Calu3 (cell line): ENCODE results near the gene FER1L5. TPM values are rescaled to one million over a fixed set of nuclear protein-coding genes. Genes with fewer than 3 reads are reported as not detected.

Source experiments
- BruUV-seq: library from RNA; stranded (reverse); fragments of 400-500 nt; replicated peaks from 2 replicates; lab custom pipeline; 2021; lab: Mats Ljungman, UMichigan
- CTCF ChIA-PET: fragments of 300-600 bp; sonication (Branson Sonifier 250); formaldehyde crosslinking; loops from one replicate; lab custom pipeline; 2022; ENCODE audit warnings: antibody characterized with exemption; lab: Charles Lee
- DNase-seq: peaks from one replicate; pipeline ENCODE4 v3.0.0; 2022
- H3K27ac Mint-ChIP-seq: one replicate; pipeline ENCODE4 v1.8.0; 2022; ENCODE audit warnings: mixed read lengths; ENCODE audit not compliant: unreplicated experiment
- H3K27me3 Mint-ChIP-seq: one replicate; pipeline ENCODE4 v1.8.0; 2022; ENCODE audit warnings: mixed read lengths; ENCODE audit not compliant: unreplicated experiment
- H3K36me3 Mint-ChIP-seq: one replicate; pipeline ENCODE4 v1.8.0; 2022; ENCODE audit warnings: mild to moderate bottlenecking, moderate library complexity, mixed read lengths; ENCODE audit not compliant: insufficient read depth, unreplicated experiment
- H3K4me1 Mint-ChIP-seq: one replicate; pipeline ENCODE4 v1.8.0; 2022; ENCODE audit warnings: mild to moderate bottlenecking, low read depth, mixed read lengths; ENCODE audit not compliant: unreplicated experiment
- H3K4me3 Mint-ChIP-seq: one replicate; pipeline ENCODE4 v1.8.0; 2022; ENCODE audit warnings: mild to moderate bottlenecking, low read depth, moderate library complexity, mixed read lengths; ENCODE audit not compliant: unreplicated experiment
- H3K9me3 Mint-ChIP-seq: one replicate; pipeline ENCODE4 v1.8.0; 2022; ENCODE audit warnings: low read depth, mixed read lengths; ENCODE audit not compliant: unreplicated experiment
- intact Hi-C: fragments of 100-400 bp; cut with micrococcal nuclease; formaldehyde crosslinking; loops from one replicate; pipeline ENCODE4 v1.10.0; 2022; ENCODE audit not compliant: unreplicated experiment
- total RNA-seq: library from RNA; stranded (reverse); gene quantifications from 2 replicates; pipeline ENCODE4 v1.2.3, GENCODE V29; 2022
- TF ChIP-seq, protein P1 (sequence below): fragments of 200-600 bp; IDR thresholded peaks from one replicate; pipeline ENCODE4 v1.8.0; 2022; ENCODE audit warnings: antibody characterized with exemption; ENCODE audit not compliant: unreplicated experiment

The FER1L5 gene
- total RNA-seq, 1 experiment from 2014 or later, result not detected

- no TSS peak for BruUV-seq
- Mint-ChIP-seq H3K4me3 (no peak overlapping the region), H3K36me3 (no peaks in the 10 kb centered on the region), H3K4me1 (no peaks in the 10 kb centered on the region), H3K27me3 (no peaks in the 10 kb centered on the region), H3K9me3 (no peaks in the 10 kb centered on the region), H3K27ac (no peak overlapping the region)
- DNase-seq, result no peak
- CTCF ChIA-PET, result interaction anchor here (0.6 kb wide), 1 partner anchor 14 kb away, joined by 3 read pairs; no protein-coding TSS in a partner anchor
- TF ChIP-seq, protein P1, sequence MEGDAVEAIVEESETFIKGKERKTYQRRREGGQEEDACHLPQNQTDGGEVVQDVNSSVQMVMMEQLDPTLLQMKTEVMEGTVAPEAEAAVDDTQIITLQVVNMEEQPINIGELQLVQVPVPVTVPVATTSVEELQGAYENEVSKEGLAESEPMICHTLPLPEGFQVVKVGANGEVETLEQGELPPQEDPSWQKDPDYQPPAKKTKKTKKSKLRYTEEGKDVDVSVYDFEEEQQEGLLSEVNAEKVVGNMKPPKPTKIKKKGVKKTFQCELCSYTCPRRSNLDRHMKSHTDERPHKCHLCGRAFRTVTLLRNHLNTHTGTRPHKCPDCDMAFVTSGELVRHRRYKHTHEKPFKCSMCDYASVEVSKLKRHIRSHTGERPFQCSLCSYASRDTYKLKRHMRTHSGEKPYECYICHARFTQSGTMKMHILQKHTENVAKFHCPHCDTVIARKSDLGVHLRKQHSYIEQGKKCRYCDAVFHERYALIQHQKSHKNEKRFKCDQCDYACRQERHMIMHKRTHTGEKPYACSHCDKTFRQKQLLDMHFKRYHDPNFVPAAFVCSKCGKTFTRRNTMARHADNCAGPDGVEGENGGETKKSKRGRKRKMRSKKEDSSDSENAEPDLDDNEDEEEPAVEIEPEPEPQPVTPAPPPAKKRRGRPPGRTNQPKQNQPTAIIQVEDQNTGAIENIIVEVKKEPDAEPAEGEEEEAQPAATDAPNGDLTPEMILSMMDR, result no peak
- intact Hi-C loops, result no loop called here
Observed at GRCh38 chr2:96690306-96691021, 47.9 kb downstream of the FER1L5 start.

DNA sequence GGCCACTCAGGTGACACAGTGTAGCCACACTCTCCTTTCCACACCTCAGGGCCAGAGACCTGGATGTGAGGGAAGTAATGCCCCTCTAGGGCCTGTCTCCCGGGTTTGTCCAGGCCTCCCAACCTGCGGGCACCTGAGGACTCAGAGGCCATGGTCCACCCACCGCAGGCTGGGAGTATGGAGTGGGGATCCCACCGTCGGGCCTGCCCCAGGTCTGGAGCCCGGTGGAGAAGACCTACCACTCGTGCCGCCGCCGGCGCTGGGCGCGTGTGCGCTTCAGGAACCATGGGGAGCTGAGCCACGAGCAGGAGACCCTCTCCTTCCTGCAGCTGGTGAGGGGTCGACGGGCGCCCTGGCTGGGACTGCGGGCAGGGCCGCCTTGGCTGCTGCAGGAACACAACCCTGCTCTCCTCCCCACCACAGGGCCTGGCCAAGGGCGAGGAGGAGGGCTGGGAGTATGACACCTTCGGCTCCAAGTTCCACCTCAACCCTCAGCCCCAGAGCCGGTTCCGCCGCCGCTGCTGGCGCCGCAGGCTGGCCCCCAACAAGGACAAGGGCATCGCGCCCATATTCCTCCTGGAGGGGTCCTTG lies 48.6 kb downstream of the FER1L5 start:
- BruUV-seq, result no TSS peak
- CTCF ChIA-PET, result interaction anchor here (0.6 kb wide), 1 partner anchor 15 kb away, joined by 3 read pairs; no protein-coding TSS in a partner anchor
- no peaks in the 10 kb centered on the region for H3K27me3 Mint-ChIP-seq
- DNase-seq, result no peak
- intact Hi-C loops, result no loop called here
- no peak overlapping the region for H3K4me3 Mint-ChIP-seq
- H3K36me3 Mint-ChIP-seq, result no peaks in the 10 kb centered on the region
- no peaks in the 10 kb centered on the region for H3K4me1 Mint-ChIP-seq
- TF ChIP-seq, protein P1, result no peak
- no peaks in the 10 kb centered on the region for H3K9me3 Mint-ChIP-seq
- no peak overlapping the region for H3K27ac Mint-ChIP-seq

DNA sequence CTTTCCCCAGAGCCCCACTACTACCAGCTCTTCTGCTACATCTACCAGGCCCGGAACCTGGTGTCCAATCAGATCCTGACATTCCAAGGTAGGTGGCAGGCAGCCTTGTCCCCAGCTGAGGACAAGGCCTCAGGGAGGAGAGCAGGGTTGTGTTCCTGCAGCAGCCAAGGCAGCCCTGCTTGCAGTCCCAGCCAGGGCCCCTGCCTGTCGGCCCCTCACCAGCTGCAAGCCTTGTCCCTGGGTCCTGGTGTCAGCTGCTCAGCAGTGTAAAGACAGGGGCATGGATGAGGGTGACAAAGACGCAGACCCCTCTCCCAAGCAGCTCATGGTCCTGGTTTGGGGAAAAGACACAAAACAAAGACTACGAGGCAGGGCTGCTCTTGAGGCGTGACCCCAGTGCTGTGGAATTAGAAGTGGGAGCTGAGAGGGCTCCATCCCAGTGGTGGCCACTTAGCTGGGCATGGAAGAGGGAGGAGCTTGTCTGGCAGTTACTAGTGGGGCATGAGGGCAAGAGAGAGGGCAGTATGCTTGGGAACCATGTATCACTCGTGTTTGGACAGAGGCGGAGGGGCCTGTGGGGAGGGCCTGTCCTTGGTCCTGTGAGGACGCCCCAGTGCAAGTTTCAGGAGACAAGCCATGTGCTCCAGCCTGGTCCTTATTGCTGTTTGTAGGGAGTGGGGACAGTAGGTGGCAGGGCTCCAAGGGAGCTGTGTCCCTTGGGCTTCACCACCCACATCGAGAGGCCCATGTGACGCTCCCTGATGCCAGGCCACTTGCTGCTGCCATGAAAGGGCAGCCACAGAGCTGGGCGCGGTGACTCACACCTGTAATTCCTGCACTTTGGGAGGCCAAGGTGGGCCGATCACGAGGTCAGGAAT lies 49.8 kb downstream of the FER1L5 start:
- BruUV-seq, result no TSS peak
- intact Hi-C loops, result no loop called here
- CTCF ChIA-PET, result interaction anchor here (0.7 kb wide), 1 partner anchor 8 kb away, joined by 6 read pairs; no protein-coding TSS in a partner anchor
- Mint-ChIP-seq H3K36me3 (no peaks in the 10 kb centered on the region), H3K4me3 (no peak overlapping the region), H3K27me3 (no peaks in the 10 kb centered on the region), H3K4me1 (no peaks in the 10 kb centered on the region), H3K9me3 (no peaks in the 10 kb centered on the region), H3K27ac (no peak overlapping the region)
- TF ChIP-seq, protein P1, result no peak
- DNase-seq, result no peak

GRCh38 chr2:96693286-96694200 lies 51.0 kb downstream of the FER1L5 start:
- Mint-ChIP-seq H3K9me3 (no peaks in the 10 kb centered on the region), H3K36me3 (no peaks in the 10 kb centered on the region), H3K27ac (no peak overlapping the region), H3K4me1 (no peaks in the 10 kb centered on the region), H3K27me3 (no peaks in the 10 kb centered on the region), H3K4me3 (no peak overlapping the region)
- intact Hi-C loops, result no loop called here
- no TSS peak for BruUV-seq
- CTCF ChIA-PET, result no interaction called here
- DNase-seq, result no peak
- TF ChIP-seq, protein P1, result no peak
